Tibial nerve (tissue), 4 donors: Measurements from ENCODE around the gene USP47. TPM values are rescaled to one million over a fixed set of nuclear protein-coding genes. Genes with fewer than 3 reads are reported as not detected.
A peak's percentile ranks its signal among the peaks of the same experiment; 100 is the strongest.

Experiments used
- DNase-seq, 2 donors: peaks; one replicate each; pipeline ENCODE4 v3.0.0-alpha.2; 2019; ENCODE audit warnings: low spot score in 2 of 2
- H3K27ac ChIP-seq, 4 donors: fragments of 200-600 bp; sonication (generic) in 3 of 4; one replicate each; pipeline ENCODE4 v1.5.1; 2017 to 2019; ENCODE audit warnings: mild to moderate bottlenecking in 1 of 4
- H3K27me3 ChIP-seq, 2 donors: fragments of 200-600 bp; sonication (generic) in 1 of 2; one replicate each; pipeline versions ENCODE4 v1.5.1 to v1.6.0; 2017 to 2019
- H3K36me3 ChIP-seq, 3 donors: fragments of 200-600 bp; sonication (generic); one replicate each; pipeline ENCODE4 v1.5.1; 2018 to 2019
- H3K4me1 ChIP-seq, 4 donors: fragments of 200-600 bp; sonication (generic) in 3 of 4; one replicate each; pipeline ENCODE4 v1.5.1; 2017 to 2019
- H3K4me3 ChIP-seq, 4 donors: fragments of 200-600 bp; sonication (generic) in 3 of 4; one replicate each; pipeline ENCODE4 v1.5.1; 2017 to 2019; ENCODE audit warnings: mild to moderate bottlenecking in 1 of 4, moderate library complexity in 1 of 4
- H3K9me3 ChIP-seq, 4 donors: fragments of 200-600 bp; sonication (generic) in 3 of 4; one replicate each; pipeline ENCODE4 v1.5.1; 2017 to 2019
- EP300 ChIP-seq, 2 donors: sonication (generic); formaldehyde crosslinking; IDR thresholded peaks; one replicate each; pipeline ENCODE4 v1.6.1; 2017; ENCODE audit warnings: antibody characterized with exemption in 2 of 2, mild to moderate bottlenecking in 1 of 2
- POLR2A ChIP-seq, 2 donors: fragments of 450-650 bp; IDR thresholded peaks; one replicate each; pipeline ENCODE4 v1.6.1; 2017; ENCODE audit warnings: antibody characterized with exemption in 2 of 2, mild to moderate bottlenecking in 2 of 2, moderate library complexity in 2 of 2
- WGBS, 2 donors: methylation state at CpG; one replicate each; pipeline ENCODE4 v1.1.5; 2018; 5-methylcytosine and 5-hydroxymethylcytosine counted together
- total RNA-seq, 4 donors: library from RNA; depleted of rRNA; stranded (reverse); fragments of >200 nt; gene quantifications; one replicate each; pipeline ENCODE4 v1.1.0, GENCODE V29; 2016
- TF ChIP-seq, protein P1 (sequence below), 5 experiments: fragments of 200-600 bp in 3 of 5; fragments of 450-650 bp in 2 of 5; sonication (generic) in 3 of 5; IDR thresholded peaks; one replicate each; pipeline ENCODE4 v1.5.1; 2016 to 2019; ENCODE audit warnings: antibody characterized with exemption in 5 of 5, mild to moderate bottlenecking in 3 of 5, moderate library complexity in 2 of 5

The USP47 gene
- total RNA-seq, 4 donors from 2014 or later = 63.3 to 91.8 (median 84.5) TPM

DNA sequence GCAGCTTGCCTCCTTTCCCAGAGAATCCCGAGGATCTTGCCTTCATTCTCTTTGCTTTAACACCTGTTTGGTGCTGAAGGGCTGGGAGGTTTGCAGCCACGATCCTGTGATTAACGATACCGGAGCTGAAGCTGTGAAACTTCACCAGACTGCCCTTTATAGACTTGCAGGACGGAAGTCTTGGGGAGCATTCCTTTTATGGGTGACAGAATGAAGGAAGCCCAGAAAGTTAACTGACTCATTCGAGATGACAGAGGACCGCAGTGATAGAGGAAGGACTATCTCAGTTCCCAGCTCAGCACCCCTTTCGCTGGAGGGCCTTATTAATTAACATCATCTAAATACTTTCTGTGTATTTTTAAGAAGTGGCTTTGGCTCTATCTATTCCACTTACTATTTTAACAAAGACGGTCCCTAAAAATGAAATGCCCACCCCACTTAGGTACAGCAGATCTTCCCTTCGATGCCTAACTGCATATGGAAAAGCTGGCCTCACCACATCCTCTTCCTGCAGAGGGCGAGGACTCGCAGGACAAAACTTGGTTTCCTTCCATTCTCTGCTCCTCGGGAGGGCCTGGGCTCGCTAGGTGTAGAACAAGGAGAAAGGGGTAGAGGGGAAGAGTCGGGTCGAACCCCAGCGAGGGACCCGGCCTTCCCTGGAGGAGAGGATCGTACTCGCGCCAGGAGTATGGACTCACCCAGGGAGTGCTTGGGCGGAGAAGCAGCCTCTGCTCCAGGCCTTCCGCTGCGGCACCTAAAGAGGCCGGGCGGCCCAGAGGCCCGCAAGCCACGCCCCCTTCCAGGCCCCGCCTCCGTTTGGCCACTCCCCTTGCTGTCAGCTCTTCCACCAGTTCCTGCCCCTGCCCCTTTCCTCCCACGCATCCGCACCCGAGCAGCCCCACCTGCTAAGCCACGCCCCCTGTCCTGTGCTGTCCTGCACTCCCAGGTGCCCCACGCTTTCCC lies 30.7 kb upstream of the USP47 start:
- 90 to 91% methylated on average over 35 of the region's 35 CpGs for WGBS, 2 donors
- Histone ChIP-seq H3K36me3 (no peaks in the 10 kb centered on the region), H3K27ac (no peak overlapping the region), H3K27me3 (no peaks in the 10 kb centered on the region), H3K4me3 (no peak overlapping the region), H3K9me3 (no peaks in the 10 kb centered on the region), H3K4me1 (peaks cover 0 to 36% (median 6%) of the 10 kb centered on the region in 4 donors)
- TF ChIP-seq EP300 (IDR thresholded peaks at IDR 0.05) (no peak), POLR2A (IDR thresholded peaks at IDR 0.05) (no peak)
- TF ChIP-seq, protein P1, sequence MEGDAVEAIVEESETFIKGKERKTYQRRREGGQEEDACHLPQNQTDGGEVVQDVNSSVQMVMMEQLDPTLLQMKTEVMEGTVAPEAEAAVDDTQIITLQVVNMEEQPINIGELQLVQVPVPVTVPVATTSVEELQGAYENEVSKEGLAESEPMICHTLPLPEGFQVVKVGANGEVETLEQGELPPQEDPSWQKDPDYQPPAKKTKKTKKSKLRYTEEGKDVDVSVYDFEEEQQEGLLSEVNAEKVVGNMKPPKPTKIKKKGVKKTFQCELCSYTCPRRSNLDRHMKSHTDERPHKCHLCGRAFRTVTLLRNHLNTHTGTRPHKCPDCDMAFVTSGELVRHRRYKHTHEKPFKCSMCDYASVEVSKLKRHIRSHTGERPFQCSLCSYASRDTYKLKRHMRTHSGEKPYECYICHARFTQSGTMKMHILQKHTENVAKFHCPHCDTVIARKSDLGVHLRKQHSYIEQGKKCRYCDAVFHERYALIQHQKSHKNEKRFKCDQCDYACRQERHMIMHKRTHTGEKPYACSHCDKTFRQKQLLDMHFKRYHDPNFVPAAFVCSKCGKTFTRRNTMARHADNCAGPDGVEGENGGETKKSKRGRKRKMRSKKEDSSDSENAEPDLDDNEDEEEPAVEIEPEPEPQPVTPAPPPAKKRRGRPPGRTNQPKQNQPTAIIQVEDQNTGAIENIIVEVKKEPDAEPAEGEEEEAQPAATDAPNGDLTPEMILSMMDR (IDR thresholded peaks at IDR 0.05) = no peak
- no peak for DNase-seq

DNA sequence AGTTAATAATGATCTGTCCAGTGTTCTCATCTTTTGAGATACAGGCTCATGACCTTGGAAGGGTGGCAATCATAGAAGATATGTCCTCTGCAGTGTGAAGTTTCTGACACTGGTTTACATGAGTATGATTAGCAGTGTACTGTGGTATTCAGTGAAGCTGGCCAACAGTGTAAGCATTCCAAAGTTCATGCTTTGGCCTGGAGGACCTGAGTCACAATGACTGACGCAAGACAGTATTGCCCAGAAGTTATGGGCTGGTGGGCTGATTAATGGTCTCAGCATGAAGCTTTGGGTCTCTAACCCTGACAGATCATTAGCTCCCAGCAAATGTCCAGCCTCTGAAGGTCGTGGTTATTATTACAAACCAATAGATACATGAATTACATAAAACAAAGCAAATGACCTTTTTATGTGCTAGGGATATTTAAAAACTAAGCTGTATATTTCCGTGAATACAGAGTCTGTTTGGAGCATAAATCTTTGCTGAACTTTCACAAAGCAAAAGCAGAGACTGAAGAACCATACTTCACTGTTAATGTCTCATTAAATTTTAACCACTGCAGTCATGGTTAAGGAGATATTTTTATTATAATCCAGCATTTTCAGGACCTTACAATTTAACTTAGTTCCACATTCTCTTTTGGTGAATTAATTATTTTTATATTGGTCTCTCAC lies 28.3 kb upstream of the USP47 start:
- peak in 1 of 2 donors; percentile 33 for DNase-seq
- peak overlapping the region in 2 of 4 donors; percentile 59 to 72 for H3K27ac ChIP-seq
- TF ChIP-seq EP300 (IDR thresholded peaks at IDR 0.05) = peak in 1 of 2 donors; percentile 46
- no peak for TF ChIP-seq POLR2A (IDR thresholded peaks at IDR 0.05)
- peaks cover 0 to 12% (median 4%) of the 10 kb centered on the region in 4 donors for H3K4me1 ChIP-seq
- WGBS, 2 donors = 33 to 41% methylated on average over 3 of the region's 3 CpGs
- no peaks in the 10 kb centered on the region for H3K27me3 ChIP-seq
- H3K4me3 ChIP-seq = no peak overlapping the region
- H3K36me3 ChIP-seq = no peaks in the 10 kb centered on the region
- H3K9me3 ChIP-seq = peaks cover 0 to 3% (median 0%) of the 10 kb centered on the region in 4 donors

GRCh38 chr11:11814614-11815452 lies 26.9 kb upstream of the USP47 start:
- WGBS, 2 donors = 91 to 93% methylated on average over 7 of the region's 7 CpGs

DNA sequence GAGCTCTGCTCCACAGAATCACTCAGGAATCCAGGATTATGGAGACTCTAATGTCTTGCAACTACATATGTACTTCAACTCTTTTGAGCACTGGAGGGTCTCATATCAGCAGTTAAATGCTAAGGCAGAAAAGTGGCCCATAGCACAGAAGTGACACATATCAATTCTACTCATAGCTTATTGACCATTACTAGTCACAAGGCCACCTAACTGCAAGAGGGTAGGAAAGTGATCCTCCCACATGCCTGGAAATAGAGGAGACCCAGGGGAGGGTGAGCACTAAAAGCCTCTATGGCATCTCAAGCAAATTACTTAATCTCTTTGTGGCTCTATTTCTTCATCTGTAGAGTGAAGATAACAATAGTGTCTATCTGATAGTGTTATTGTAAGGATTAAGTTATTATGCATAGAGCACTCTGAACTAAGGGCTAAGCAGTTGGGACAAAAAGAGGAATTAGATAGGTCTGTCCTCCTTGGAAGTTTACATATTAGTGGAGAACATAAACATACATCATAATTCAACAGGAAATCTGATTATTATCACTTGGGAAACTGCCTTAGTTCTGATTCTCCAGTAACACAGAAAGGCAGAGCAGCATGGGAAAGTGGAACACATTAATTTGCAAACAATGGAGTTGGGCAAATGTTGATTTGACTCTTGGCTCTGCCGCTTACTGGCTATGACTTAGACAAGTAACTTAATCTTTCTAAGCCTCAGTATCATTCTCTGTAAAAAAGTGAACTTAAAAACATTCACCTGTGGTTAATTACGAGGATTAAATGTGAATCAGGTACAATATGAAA lies 25.1 kb upstream of the USP47 start:
- TF ChIP-seq POLR2A (IDR thresholded peaks at IDR 0.05) (no peak), EP300 (IDR thresholded peaks at IDR 0.05) (no peak)
- TF ChIP-seq, protein P1 (IDR thresholded peaks at IDR 0.05) = no peak
- H3K4me1 ChIP-seq = no peaks in the 10 kb centered on the region
- no peak overlapping the region for H3K27ac ChIP-seq
- H3K9me3 ChIP-seq = peaks cover 0 to 3% (median 0%) of the 10 kb centered on the region in 4 donors
- WGBS, 2 donors = 49 to 78% methylated on average over 2 of the region's 2 CpGs
- DNase-seq = no peak
- no peaks in the 10 kb centered on the region for H3K36me3 ChIP-seq
- no peak overlapping the region for H3K4me3 ChIP-seq
- no peaks in the 10 kb centered on the region for H3K27me3 ChIP-seq

More at GRCh38 chr11:11814614-11815452, 26.9 kb upstream of the USP47 start:
- no peak for TF ChIP-seq POLR2A (IDR thresholded peaks at IDR 0.05)
- no peak for TF ChIP-seq EP300 (IDR thresholded peaks at IDR 0.05)
- TF ChIP-seq, protein P1 (IDR thresholded peaks at IDR 0.05) = no peak
- Histone ChIP-seq H3K36me3 (no peaks in the 10 kb centered on the region), H3K27ac (no peak overlapping the region), H3K9me3 (peaks cover 0 to 3% (median 0%) of the 10 kb centered on the region in 4 donors), H3K27me3 (no peaks in the 10 kb centered on the region), H3K4me3 (no peak overlapping the region), H3K4me1 (no peaks in the 10 kb centered on the region)
- no peak for DNase-seq
